K562 (cell line): Measurements from ENCODE around the gene SULT2B1. TPM values are rescaled to one million over a fixed set of nuclear protein-coding genes. Genes with fewer than 3 reads are reported as not detected.

ENCODE experiments used
- ATF7 ChIP-seq: fragments of 450-650 bp; IDR thresholded peaks from 2 replicates; pipeline ENCODE4 v1.7.1; 2014; ENCODE audit warnings: mild to moderate bottlenecking, moderate library complexity
- CREBBP ChIP-seq: IDR thresholded peaks from one replicate; pipeline ENCODE4 v1.6.1; 2012; ENCODE audit warnings: low read depth, mild to moderate bottlenecking, control low read depth, inconsistent platforms, low read length
- FIP1L1 ChIP-seq: fragments of 200-400 bp; formaldehyde crosslinking; IDR thresholded peaks from 2 replicates; pipeline ENCODE4 v1.6.1; 2018; ENCODE audit warnings: mild to moderate bottlenecking, low read depth, low read length; ENCODE audit not compliant: poor library complexity, severe bottlenecking
- FOXK1 ChIP-seq: sonication (generic); formaldehyde crosslinking; IDR thresholded peaks from 2 replicates; pipeline ENCODE4 v1.8.0; 2022; ENCODE audit warnings: missing genetic modification reagents, mild to moderate bottlenecking, borderline replicate concordance
- HDAC1 ChIP-seq, 2 experiments: fragments of 450-650 bp; IDR thresholded peaks; 2 replicates each; pipeline ENCODE4 v1.6.1; 2016 to 2017; ENCODE audit warnings: inconsistent platforms in 1 of 2, mild to moderate bottlenecking in 1 of 2, moderate library complexity in 1 of 2
- HMG20B ChIP-seq: fragments of 250-450 bp; sonication (Bioruptor Pico); IDR thresholded peaks from 2 replicates; pipeline ENCODE4 v1.5.0; 2021; ENCODE audit warnings: mild to moderate bottlenecking
- MAZ ChIP-seq, 2 experiments: fragments of 450-650 bp in 1 of 2; sonication (generic) in 1 of 2; formaldehyde crosslinking; IDR thresholded peaks in 1 of 2; conservative IDR thresholded peaks in 1 of 2; 2 replicates each; pipeline versions ENCODE4 v1.4.0 to v1.5.0; 2020; ENCODE audit warnings: mild to moderate bottlenecking in 1 of 2, missing genetic modification reagents in 1 of 2
- MCM2 ChIP-seq: fragments of 450-650 bp; IDR thresholded peaks from 2 replicates; pipeline ENCODE4 v1.6.1; 2017; ENCODE audit warnings: low read depth, mild to moderate bottlenecking
- MCM3 ChIP-seq: fragments of 450-650 bp; IDR thresholded peaks from 2 replicates; pipeline ENCODE4 v1.6.1; 2016
- NR2C2 ChIP-seq, 2 experiments: fragments of 200-800 bp in 1 of 2; sonication (Bioruptor generic) in 1 of 2; sonication (generic) in 1 of 2; formaldehyde crosslinking in 1 of 2; IDR thresholded peaks; 2 replicates each; pipeline versions ENCODE4 v1.6.1 to v1.8.0; 2016 to 2022; ENCODE audit warnings: mild to moderate bottlenecking in 1 of 2, missing compliant biosample characterization in 1 of 2, missing genetic modification characterization in 1 of 2, missing genetic modification reagents in 1 of 2
- POLR2G ChIP-seq: fragments of 200-400 bp; formaldehyde crosslinking; IDR thresholded peaks from 2 replicates; pipeline ENCODE4 v1.6.1; 2017; ENCODE audit warnings: low read depth, mild to moderate bottlenecking, antibody characterized with exemption, low read length, moderate library complexity
- SMAD4 ChIP-seq: fragments of 250-450 bp; sonication (Bioruptor Pico); conservative IDR thresholded peaks from 2 replicates; pipeline ENCODE4 v1.8.0; 2021; ENCODE audit warnings: inconsistent platforms, mild to moderate bottlenecking, moderate library complexity
- SOX6 ChIP-seq: fragments of 450-650 bp; IDR thresholded peaks from 2 replicates; pipeline ENCODE4 v1.6.1; 2014; ENCODE audit warnings: mild to moderate bottlenecking
- SUPT5H ChIP-seq: fragments of 450-650 bp; IDR thresholded peaks from 2 replicates; pipeline ENCODE4 v1.6.1; 2016
- TCF7L2 ChIP-seq: fragments of 150-350 bp; IDR thresholded peaks from 2 replicates; pipeline ENCODE4 v1.6.1; 2016; ENCODE audit warnings: low read depth, mild to moderate bottlenecking, low read length, moderate library complexity
- TSC22D4 ChIP-seq: fragments of 450-650 bp; IDR thresholded peaks from 2 replicates; pipeline ENCODE4 v1.6.1; 2016; ENCODE audit warnings: missing genetic modification characterization, missing biosample characterization, control low read depth
- USF1 ChIP-seq: sonication (generic); formaldehyde crosslinking; IDR thresholded peaks from 2 replicates; pipeline ENCODE4 v1.9.0; 2022; ENCODE audit warnings: mild to moderate bottlenecking, missing genetic modification reagents
- ZNF143 ChIP-seq: sonication (generic); formaldehyde crosslinking; IDR thresholded peaks from 2 replicates; pipeline ENCODE4 v1.9.0; 2022; ENCODE audit warnings: mild to moderate bottlenecking, missing genetic modification reagents
- polyA plus RNA-seq, 8 experiments: library from polyadenylated mRNA; depleted of rRNA in 4 of 8; stranded (reverse) in 5 of 8; unstranded in 3 of 8; fragments of >200 nt; fragmentation: Nextera tagmentation in 2 of 8; fragmentation: Illumina TruSeq in 1 of 8; extraction: Ambion mirVana in 2 of 8; extraction: Trizol in 1 of 8; gene quantifications; 2 replicates each; pipeline versions ENCODE4 v1.2.1 to v1.2.3, GENCODE V29; 2011 to 2014; ENCODE audit warnings: inconsistent platforms in 1 of 8, missing spikeins in 1 of 8
- total RNA-seq, 7 experiments: library from RNA; depleted of rRNA in 6 of 7; stranded (reverse); fragments of >200 nt in 6 of 7; fragmentation: Illumina TruSeq in 2 of 7; extraction: Trizol in 2 of 7; gene quantifications; 2 replicates each; pipeline versions ENCODE4 v1.2.1 to v1.2.3, GENCODE V29; 2011 to 2021; ENCODE audit warnings: low replicate concordance in 1 of 7
- TF ChIP-seq, protein P1 (sequence below): sonication (generic); formaldehyde crosslinking; IDR thresholded peaks from 2 replicates; pipeline ENCODE4 v1.8.0; 2022; ENCODE audit warnings: mild to moderate bottlenecking, low read depth, missing genetic modification reagents
- TF ChIP-seq, protein P2 (sequence below): fragments of 450-650 bp; IDR thresholded peaks from 2 replicates; pipeline ENCODE4 v1.6.1; 2014; ENCODE audit warnings: low read depth, mild to moderate bottlenecking, moderate library complexity, borderline replicate concordance
- TF ChIP-seq, protein P3 (sequence below): fragments of 450-650 bp; formaldehyde crosslinking; IDR thresholded peaks from 2 replicates; pipeline ENCODE4 v1.4.0; 2022; ENCODE audit warnings: missing genetic modification characterization
- TF ChIP-seq, protein P4 (sequence below): fragments of 450-650 bp; formaldehyde crosslinking; IDR thresholded peaks from 2 replicates; pipeline ENCODE4 v1.4.0; 2020; ENCODE audit warnings: mild to moderate bottlenecking, mixed read lengths

Gene SULT2B1
- total and polyA plus RNA-seq, 9 of the 15 experiments (the other 6 are each of a cell fraction or from before 2014, with no cell fraction given): 0.09 to 0.62 (median 0.22) TPM; not detected in 2

- TF ChIP-seq TCF7L2 (no peak), MAZ (CRISPR knock-in tag; conservative IDR thresholded peaks at IDR 0.05 in 1 of 2, IDR thresholded peaks at IDR 0.05 in 1 of 2) (peak in 1 of 2 experiments; percentile 41; a peak in 1 of 4 replicates), HMG20B (CRISPR knock-in tag) (no peak), ATF7 (peak; percentile 51; the same call in 1 of the 2 replicates), MCM2 (no peak), SOX6 (no peak), POLR2G (no peak), MCM3 (no peak), CREBBP (no peak), USF1 (CRISPR knock-in tag) (no peak), NR2C2 (CRISPR knock-in tag; IDR thresholded peaks at IDR 0.05) (no peak), NR2C2 (tag; IDR thresholded peaks at IDR 0.05) (no peak), FOXK1 (CRISPR knock-in tag) (no peak), SUPT5H (no peak), HDAC1 (IDR thresholded peaks at IDR 0.05) (no peak), ZNF143 (no peak; the same call in 1 of the 2 replicates), TSC22D4 (no peak), SMAD4 (CRISPR knock-in tag) (no peak), FIP1L1 (no peak)
- TF ChIP-seq, protein P1, sequence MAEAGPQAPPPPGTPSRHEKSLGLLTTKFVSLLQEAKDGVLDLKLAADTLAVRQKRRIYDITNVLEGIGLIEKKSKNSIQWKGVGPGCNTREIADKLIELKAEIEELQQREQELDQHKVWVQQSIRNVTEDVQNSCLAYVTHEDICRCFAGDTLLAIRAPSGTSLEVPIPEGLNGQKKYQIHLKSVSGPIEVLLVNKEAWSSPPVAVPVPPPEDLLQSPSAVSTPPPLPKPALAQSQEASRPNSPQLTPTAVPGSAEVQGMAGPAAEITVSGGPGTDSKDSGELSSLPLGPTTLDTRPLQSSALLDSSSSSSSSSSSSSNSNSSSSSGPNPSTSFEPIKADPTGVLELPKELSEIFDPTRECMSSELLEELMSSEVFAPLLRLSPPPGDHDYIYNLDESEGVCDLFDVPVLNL (CRISPR knock-in tag): no peak
- TF ChIP-seq, protein P2, sequence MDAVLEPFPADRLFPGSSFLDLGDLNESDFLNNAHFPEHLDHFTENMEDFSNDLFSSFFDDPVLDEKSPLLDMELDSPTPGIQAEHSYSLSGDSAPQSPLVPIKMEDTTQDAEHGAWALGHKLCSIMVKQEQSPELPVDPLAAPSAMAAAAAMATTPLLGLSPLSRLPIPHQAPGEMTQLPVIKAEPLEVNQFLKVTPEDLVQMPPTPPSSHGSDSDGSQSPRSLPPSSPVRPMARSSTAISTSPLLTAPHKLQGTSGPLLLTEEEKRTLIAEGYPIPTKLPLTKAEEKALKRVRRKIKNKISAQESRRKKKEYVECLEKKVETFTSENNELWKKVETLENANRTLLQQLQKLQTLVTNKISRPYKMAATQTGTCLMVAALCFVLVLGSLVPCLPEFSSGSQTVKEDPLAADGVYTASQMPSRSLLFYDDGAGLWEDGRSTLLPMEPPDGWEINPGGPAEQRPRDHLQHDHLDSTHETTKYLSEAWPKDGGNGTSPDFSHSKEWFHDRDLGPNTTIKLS: no peak
- TF ChIP-seq, protein P3, sequence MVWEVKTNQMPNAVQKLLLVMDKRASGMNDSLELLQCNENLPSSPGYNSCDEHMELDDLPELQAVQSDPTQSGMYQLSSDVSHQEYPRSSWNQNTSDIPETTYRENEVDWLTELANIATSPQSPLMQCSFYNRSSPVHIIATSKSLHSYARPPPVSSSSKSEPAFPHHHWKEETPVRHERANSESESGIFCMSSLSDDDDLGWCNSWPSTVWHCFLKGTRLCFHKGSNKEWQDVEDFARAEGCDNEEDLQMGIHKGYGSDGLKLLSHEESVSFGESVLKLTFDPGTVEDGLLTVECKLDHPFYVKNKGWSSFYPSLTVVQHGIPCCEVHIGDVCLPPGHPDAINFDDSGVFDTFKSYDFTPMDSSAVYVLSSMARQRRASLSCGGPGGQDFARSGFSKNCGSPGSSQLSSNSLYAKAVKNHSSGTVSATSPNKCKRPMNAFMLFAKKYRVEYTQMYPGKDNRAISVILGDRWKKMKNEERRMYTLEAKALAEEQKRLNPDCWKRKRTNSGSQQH (CRISPR knock-in tag): no peak
- TF ChIP-seq, protein P4, sequence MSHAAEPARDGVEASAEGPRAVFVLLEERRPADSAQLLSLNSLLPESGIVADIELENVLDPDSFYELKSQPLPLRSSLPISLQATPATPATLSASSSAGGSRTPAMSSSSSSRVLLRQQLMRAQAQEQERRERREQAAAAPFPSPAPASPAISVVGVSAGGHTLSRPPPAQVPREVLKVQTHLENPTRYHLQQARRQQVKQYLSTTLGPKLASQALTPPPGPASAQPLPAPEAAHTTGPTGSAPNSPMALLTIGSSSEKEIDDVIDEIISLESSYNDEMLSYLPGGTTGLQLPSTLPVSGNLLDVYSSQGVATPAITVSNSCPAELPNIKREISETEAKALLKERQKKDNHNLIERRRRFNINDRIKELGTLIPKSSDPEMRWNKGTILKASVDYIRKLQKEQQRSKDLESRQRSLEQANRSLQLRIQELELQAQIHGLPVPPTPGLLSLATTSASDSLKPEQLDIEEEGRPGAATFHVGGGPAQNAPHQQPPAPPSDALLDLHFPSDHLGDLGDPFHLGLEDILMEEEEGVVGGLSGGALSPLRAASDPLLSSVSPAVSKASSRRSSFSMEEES (CRISPR knock-in tag): no peak
These were observed 45.7 kb upstream of the SULT2B1 start (continued) for GRCh38 chr19:48506138-48506733.
